GM19324 (cell line): ENCODE measurements around the gene LGR6.
"Not testable (repeated sequence)": the region's sequence is repeated elsewhere in the genome, so short reads cannot be mapped to it uniquely, and the experiment has no call there.

Experiments
- ATAC-seq: cut with Tn5 transposase; IDR thresholded peaks from one replicate; pipeline ENCODE4 v1.9.1; 2021; ENCODE audit warnings: mild to moderate bottlenecking, moderate library complexity; ENCODE audit not compliant: unreplicated experiment, low FRiP score

LGR6 gene

GRCh38 chr1:202159534-202160371 is 33.8 kb upstream of the LGR6 start:
- no peak for ATAC-seq

- ATAC-seq, result peak; percentile 51
These were observed 33.1 kb upstream of the LGR6 start, which contains the start of gene PTPN7 for GRCh38 chr1:202160377-202160940. Gene PTPN7, minus strand, starts transcription at chr1:202160602. Its CDS starts 1,200 bp downstream, at chr1:202159402.

- no peak for ATAC-seq
These were observed 32.2 kb upstream of the LGR6 start for GRCh38 chr1:202161151-202162046.

- ATAC-seq, result no peak
These were observed 31.6 kb upstream of the LGR6 start for GRCh38 chr1:202162047-202162417.

- ATAC-seq, result no peak
These were observed 30.9 kb upstream of the LGR6 start for GRCh38 chr1:202162418-202163280.

GRCh38 chr1:202163281-202164270 is 30.0 kb upstream of the LGR6 start:
- no peak for ATAC-seq

GRCh38 chr1:202164271-202165037 is 29.1 kb upstream of the LGR6 start:
- peak; percentile 40 for ATAC-seq

- ATAC-seq, result no peak
These were observed 28.2 kb upstream of the LGR6 start for GRCh38 chr1:202165267-202165941.

- ATAC-seq, result no peak
These were observed 27.4 kb upstream of the LGR6 start for GRCh38 chr1:202165942-202166843.

- ATAC-seq, result not testable (repeated sequence)
These were observed 26.5 kb upstream of the LGR6 start for GRCh38 chr1:202167054-202167453.

- no peak for ATAC-seq
These were observed 25.7 kb upstream of the LGR6 start for GRCh38 chr1:202167708-202168415.

- ATAC-seq, result no peak
These were observed 24.7 kb upstream of the LGR6 start for GRCh38 chr1:202168861-202169260.

- ATAC-seq, result no peak
These were observed 22.9 kb upstream of the LGR6 start for GRCh38 chr1:202170726-202171125.

- no peak for ATAC-seq
These were observed 22.1 kb upstream of the LGR6 start for GRCh38 chr1:202171292-202172014.

- ATAC-seq, result no peak
These were observed 21.6 kb upstream of the LGR6 start for GRCh38 chr1:202172015-202172355.

GRCh38 chr1:202173993-202174392 is 19.6 kb upstream of the LGR6 start:
- no peak for ATAC-seq
